Upper lobe of left lung (tissue), 6 donors: Measurements from ENCODE around the gene ATP2A1. TPM values are rescaled to one million over a fixed set of nuclear protein-coding genes. Genes with fewer than 3 reads are reported as not detected.
"Not testable (repeated sequence)": the region's sequence is repeated elsewhere in the genome, so short reads cannot be mapped to it uniquely, and the experiment has no call there.

Experiments used
- ATAC-seq, 2 donors: fragments of 200-7000 bp; cut with Tn5 transposase; one replicate each; pipeline ENCODE4 v1.9.1; 2022; ENCODE audit warnings: mild to moderate bottlenecking in 2 of 2, moderate library complexity in 2 of 2; ENCODE audit not compliant: low FRiP score in 2 of 2
- DNase-seq, 2 donors: peaks; one replicate each; pipeline ENCODE4 v3.0.0-alpha.2; 2019 to 2020
- H3K27ac ChIP-seq, 4 donors: fragments of 200-600 bp; sonication (generic); one replicate each; pipeline ENCODE4 v1.5.1; 2016 to 2019
- H3K27me3 ChIP-seq, 4 donors: fragments of 200-600 bp; sonication (generic); one replicate each; pipeline ENCODE4 v1.5.1; 2017 to 2019
- H3K36me3 ChIP-seq, 4 donors: fragments of 200-600 bp; sonication (generic); one replicate each; pipeline ENCODE4 v1.5.1; 2016 to 2019
- H3K4me1 ChIP-seq, 4 donors: fragments of 200-600 bp; sonication (generic); one replicate each; pipeline ENCODE4 v1.5.1; 2018 to 2019
- H3K4me3 ChIP-seq, 4 donors: fragments of 200-600 bp; sonication (generic); one replicate each; pipeline ENCODE4 v1.5.1; 2017 to 2019; ENCODE audit warnings: mild to moderate bottlenecking in 2 of 4, moderate library complexity in 1 of 4
- H3K9me3 ChIP-seq, 4 donors: fragments of 200-600 bp; sonication (generic); one replicate each; pipeline ENCODE4 v1.5.1; 2018 to 2019
- CTCF ChIP-seq, 6 experiments: fragments of 450-650 bp in 4 of 6; fragments of 200-600 bp in 2 of 6; sonication (generic) in 2 of 6; IDR thresholded peaks; one replicate each; pipeline ENCODE4 v1.5.1; 2016 to 2019; ENCODE audit warnings: antibody characterized with exemption in 6 of 6
- EP300 ChIP-seq, 4 donors: sonication (generic); formaldehyde crosslinking; IDR thresholded peaks; one replicate each; pipeline ENCODE4 v1.5.1; 2017; ENCODE audit warnings: antibody characterized with exemption in 4 of 4, control low read depth in 2 of 4
- POLR2A ChIP-seq, 4 donors: fragments of 450-650 bp; IDR thresholded peaks; one replicate each; pipeline ENCODE4 v1.5.1; 2016 to 2017; ENCODE audit warnings: antibody characterized with exemption in 4 of 4, mild to moderate bottlenecking in 2 of 4
- POLR2AphosphoS5 ChIP-seq, 2 donors: sonication (generic); formaldehyde crosslinking; IDR thresholded peaks; one replicate each; pipeline ENCODE4 v1.5.1; 2017; ENCODE audit warnings: antibody characterized with exemption in 2 of 2
- WGBS, 2 donors: methylation state at CpG; one replicate each; pipeline ENCODE4 v1.1.5; 2017 to 2018; 5-methylcytosine and 5-hydroxymethylcytosine counted together
- total RNA-seq, 6 donors: library from RNA; depleted of rRNA in 4 of 6; stranded (reverse); fragments of >200 nt in 4 of 6; gene quantifications; one replicate each; pipeline versions ENCODE4 v1.1.0 to v1.2.1, GENCODE V29; 2016 to 2021
- donor health status: DM: no; HTN: no; CAD: no; lungs with moderate emphysema.
- donor health status: DM: no; HTN: yes; CAD: no; lungs with severe emphysema.

The ATP2A1 gene
- total RNA-seq, 6 donors from 2014 or later: 0.15 to 4.2 (median 0.57) TPM

- no peaks in the 10 kb centered on the region for H3K9me3 ChIP-seq
- WGBS, 2 donors: 1 to 16% methylated on average over 4 to 26 of the region's 27 CpGs
- peaks cover 0 to 4% (median 2%) of the 10 kb centered on the region in 4 donors for H3K36me3 ChIP-seq
- H3K4me1 ChIP-seq: peaks cover 11 to 18% (median 15%) of the 10 kb centered on the region in 4 donors
- peak in 1 of 2 donors; percentile 72 for ATAC-seq
- no peak for DNase-seq
- peak overlapping the region; percentile 61 to 93 (median 79) for H3K4me3 ChIP-seq
- H3K27me3 ChIP-seq: peaks cover 0 to 16% (median 3%) of the 10 kb centered on the region in 4 donors
- no peak for TF ChIP-seq POLR2A (IDR thresholded peaks at IDR 0.05)
- TF ChIP-seq POLR2AphosphoS5 (IDR thresholded peaks at IDR 0.05): no peak
- TF ChIP-seq CTCF (IDR thresholded peaks at IDR 0.05): no peak
- no peak for TF ChIP-seq EP300 (IDR thresholded peaks at IDR 0.05)
- no peak overlapping the region for H3K27ac ChIP-seq
These were observed 1.1 kb downstream of the ATP2A1 start for GRCh38 chr16:28879261-28879840.

GRCh38 chr16:28879841-28880588 lies 1.7 kb downstream of the ATP2A1 start:
- Histone ChIP-seq H3K27ac (no peak overlapping the region), H3K27me3 (peaks cover 0 to 16% (median 3%) of the 10 kb centered on the region in 4 donors), H3K4me3 (peak overlapping the region; percentile 61 to 93 (median 79)), H3K9me3 (no peaks in the 10 kb centered on the region), H3K4me1 (peaks cover 11 to 18% (median 15%) of the 10 kb centered on the region in 4 donors), H3K36me3 (no peaks in the 10 kb centered on the region)
- peak in 5 of 6 experiments; percentile 18 to 63 (median 48) for TF ChIP-seq CTCF (IDR thresholded peaks at IDR 0.05)
- TF ChIP-seq POLR2AphosphoS5 (IDR thresholded peaks at IDR 0.05): peak in 1 of 2 donors; percentile 7
- TF ChIP-seq EP300 (IDR thresholded peaks at IDR 0.05): no peak
- TF ChIP-seq POLR2A (IDR thresholded peaks at IDR 0.05): peak in 1 of 4 donors; percentile 15
- WGBS, 2 donors: 0 to 5% methylated on average over 2 to 54 of the region's 66 CpGs
- ATAC-seq: peak; percentile 83 to 96
- peak; percentile 81 to 97 for DNase-seq

- peaks cover 11 to 18% (median 15%) of the 10 kb centered on the region in 4 donors for H3K4me1 ChIP-seq
- no peaks in the 10 kb centered on the region for H3K9me3 ChIP-seq
- ATAC-seq (no peak), DNase-seq (no peak)
- no peak for TF ChIP-seq CTCF (IDR thresholded peaks at IDR 0.05)
- TF ChIP-seq POLR2AphosphoS5 (IDR thresholded peaks at IDR 0.05): no peak
- no peak for TF ChIP-seq EP300 (IDR thresholded peaks at IDR 0.05)
- TF ChIP-seq POLR2A (IDR thresholded peaks at IDR 0.05): no peak
- H3K36me3 ChIP-seq: no peaks in the 10 kb centered on the region
- peak overlapping the region in 2 of 4 donors; percentile 61 to 93 for H3K4me3 ChIP-seq
- H3K27ac ChIP-seq: no peak overlapping the region
- WGBS, 2 donors: 16 to 33% methylated on average over 7 to 11 of the region's 11 CpGs
- peaks cover 0 to 16% (median 3%) of the 10 kb centered on the region in 4 donors for H3K27me3 ChIP-seq
These were observed 2.3 kb downstream of the ATP2A1 start for GRCh38 chr16:28880589-28880915.

GRCh38 chr16:28880955-28881354 lies 2.7 kb downstream of the ATP2A1 start:
- peaks cover 0 to 16% (median 3%) of the 10 kb centered on the region in 4 donors for H3K27me3 ChIP-seq
- 77 to 81% methylated on average over 4 of the region's 4 CpGs for WGBS, 2 donors
- no peak overlapping the region for H3K4me3 ChIP-seq
- H3K27ac ChIP-seq: no peak overlapping the region
- H3K9me3 ChIP-seq: no peaks in the 10 kb centered on the region
- ATAC-seq: no peak
- no peak for TF ChIP-seq POLR2A (IDR thresholded peaks at IDR 0.05)
- TF ChIP-seq POLR2AphosphoS5 (IDR thresholded peaks at IDR 0.05): no peak
- TF ChIP-seq EP300 (IDR thresholded peaks at IDR 0.05): no peak
- TF ChIP-seq CTCF (IDR thresholded peaks at IDR 0.05): no peak
- no peaks in the 10 kb centered on the region for H3K36me3 ChIP-seq
- no peak for DNase-seq
- peaks cover 11 to 18% (median 15%) of the 10 kb centered on the region in 4 donors for H3K4me1 ChIP-seq

- H3K9me3 ChIP-seq, H3K36me3 ChIP-seq, H3K4me3 ChIP-seq, H3K27ac ChIP-seq, ATAC-seq, DNase-seq: not testable (repeated sequence)
- H3K27me3 ChIP-seq: peaks cover 0 to 16% (median 3%) of the 10 kb centered on the region in 4 donors
- WGBS, 2 donors: 82 to 85% methylated on average over 4 of the region's 4 CpGs
- peaks cover 11 to 18% (median 15%) of the 10 kb centered on the region in 4 donors for H3K4me1 ChIP-seq
These were observed 3.3 kb downstream of the ATP2A1 start for GRCh38 chr16:28881565-28881964.
